ENCODE results near the gene UBLCP1. TPM values are rescaled to one million over a fixed set of nuclear protein-coding genes. Genes with fewer than 3 reads are reported as not detected.

Gene UBLCP1
- total and polyA plus RNA-seq, 3 donors from 2014 or later, result 29.6 to 39.1 (median 31.2) TPM

- Histone ChIP-seq H3K4me3 (no peak overlapping the region), H3K9me3 (no peaks in the 10 kb centered on the region), H3K36me3 (ENCODE audit: low read depth, missing control alignments) (no peaks in the 10 kb centered on the region), H3K27ac (no peak overlapping the region), H3K4me1 (no peaks in the 10 kb centered on the region), H3K27me3 (no peaks in the 10 kb centered on the region)
- intact Hi-C loops (cut with DNase I; ENCODE audit: low total_unique reads), result no loop called here
- no peak for TF ChIP-seq POLR2A (IDR thresholded peaks at IDR 0.05)
- TF ChIP-seq, protein P1, sequence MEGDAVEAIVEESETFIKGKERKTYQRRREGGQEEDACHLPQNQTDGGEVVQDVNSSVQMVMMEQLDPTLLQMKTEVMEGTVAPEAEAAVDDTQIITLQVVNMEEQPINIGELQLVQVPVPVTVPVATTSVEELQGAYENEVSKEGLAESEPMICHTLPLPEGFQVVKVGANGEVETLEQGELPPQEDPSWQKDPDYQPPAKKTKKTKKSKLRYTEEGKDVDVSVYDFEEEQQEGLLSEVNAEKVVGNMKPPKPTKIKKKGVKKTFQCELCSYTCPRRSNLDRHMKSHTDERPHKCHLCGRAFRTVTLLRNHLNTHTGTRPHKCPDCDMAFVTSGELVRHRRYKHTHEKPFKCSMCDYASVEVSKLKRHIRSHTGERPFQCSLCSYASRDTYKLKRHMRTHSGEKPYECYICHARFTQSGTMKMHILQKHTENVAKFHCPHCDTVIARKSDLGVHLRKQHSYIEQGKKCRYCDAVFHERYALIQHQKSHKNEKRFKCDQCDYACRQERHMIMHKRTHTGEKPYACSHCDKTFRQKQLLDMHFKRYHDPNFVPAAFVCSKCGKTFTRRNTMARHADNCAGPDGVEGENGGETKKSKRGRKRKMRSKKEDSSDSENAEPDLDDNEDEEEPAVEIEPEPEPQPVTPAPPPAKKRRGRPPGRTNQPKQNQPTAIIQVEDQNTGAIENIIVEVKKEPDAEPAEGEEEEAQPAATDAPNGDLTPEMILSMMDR (IDR thresholded peaks at IDR 0.05), result no peak
- no peak for DNase-seq
Observed at GRCh38 chr5:159244890-159245289, 18.2 kb upstream of the UBLCP1 start.

DNA sequence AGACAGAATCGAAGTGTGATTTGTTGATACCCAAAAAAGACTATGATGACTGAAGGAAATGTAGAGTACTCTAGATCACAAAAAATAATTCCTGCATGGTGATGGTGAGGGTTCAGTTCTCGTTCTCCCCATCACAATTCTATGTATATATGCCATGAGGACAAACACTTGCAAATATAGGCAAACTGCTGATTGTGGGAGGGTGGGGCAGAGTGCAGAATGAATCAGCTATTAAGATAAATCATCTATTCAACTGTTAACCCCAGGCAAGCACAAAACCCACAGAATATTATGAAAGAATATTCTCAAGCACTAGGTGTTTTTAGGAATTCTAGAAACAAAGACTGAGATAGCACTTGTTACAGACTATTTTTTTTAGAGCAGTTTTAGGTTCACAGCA is 13.9 kb upstream of the UBLCP1 start:
- Histone ChIP-seq H3K4me1 (no peaks in the 10 kb centered on the region), H3K36me3 (ENCODE audit: low read depth, missing control alignments) (no peaks in the 10 kb centered on the region), H3K9me3 (no peaks in the 10 kb centered on the region), H3K27me3 (no peaks in the 10 kb centered on the region), H3K4me3 (no peak overlapping the region), H3K27ac (no peak overlapping the region)
- no peak for DNase-seq
- intact Hi-C loops (cut with DNase I; ENCODE audit: low total_unique reads), result no loop called here
- TF ChIP-seq POLR2A (IDR thresholded peaks at IDR 0.05), result no peak
- TF ChIP-seq, protein P1 (IDR thresholded peaks at IDR 0.05), result no peak
- WGBS, 2 donors, result 78 to 92% methylated on average over 2 of the region's 2 CpGs

GRCh38 chr5:159252195-159252594 is 10.9 kb upstream of the UBLCP1 start:
- no peaks in the 10 kb centered on the region for H3K4me1 ChIP-seq
- no peak overlapping the region for H3K4me3 ChIP-seq
- TF ChIP-seq POLR2A (IDR thresholded peaks at IDR 0.05), result no peak
- DNase-seq, result no peak
- no peaks in the 10 kb centered on the region for H3K27me3 ChIP-seq
- H3K9me3 ChIP-seq, result no peaks in the 10 kb centered on the region
- WGBS, 2 donors, result 88 to 94% methylated on average over 1 of the region's 1 CpG
- no peak overlapping the region for H3K27ac ChIP-seq
- intact Hi-C loops (cut with DNase I; ENCODE audit: low total_unique reads), result no loop called here
- no peaks in the 10 kb centered on the region for H3K36me3 ChIP-seq (ENCODE audit: low read depth, missing control alignments)

- DNase-seq, result no peak
- intact Hi-C loops (cut with DNase I; ENCODE audit: low total_unique reads), result no loop called here
- H3K36me3 ChIP-seq (ENCODE audit: low read depth, missing control alignments), result no peaks in the 10 kb centered on the region
- TF ChIP-seq, protein P1 (IDR thresholded peaks at IDR 0.05), result no peak
- TF ChIP-seq POLR2A (IDR thresholded peaks at IDR 0.05), result no peak
- no peak overlapping the region for H3K27ac ChIP-seq
- H3K4me1 ChIP-seq, result no peaks in the 10 kb centered on the region
- H3K27me3 ChIP-seq, result no peaks in the 10 kb centered on the region
- no peaks in the 10 kb centered on the region for H3K9me3 ChIP-seq
- H3K4me3 ChIP-seq, result no peak overlapping the region
Observed at GRCh38 chr5:159257007-159257406, 6.1 kb upstream of the UBLCP1 start.

DNA sequence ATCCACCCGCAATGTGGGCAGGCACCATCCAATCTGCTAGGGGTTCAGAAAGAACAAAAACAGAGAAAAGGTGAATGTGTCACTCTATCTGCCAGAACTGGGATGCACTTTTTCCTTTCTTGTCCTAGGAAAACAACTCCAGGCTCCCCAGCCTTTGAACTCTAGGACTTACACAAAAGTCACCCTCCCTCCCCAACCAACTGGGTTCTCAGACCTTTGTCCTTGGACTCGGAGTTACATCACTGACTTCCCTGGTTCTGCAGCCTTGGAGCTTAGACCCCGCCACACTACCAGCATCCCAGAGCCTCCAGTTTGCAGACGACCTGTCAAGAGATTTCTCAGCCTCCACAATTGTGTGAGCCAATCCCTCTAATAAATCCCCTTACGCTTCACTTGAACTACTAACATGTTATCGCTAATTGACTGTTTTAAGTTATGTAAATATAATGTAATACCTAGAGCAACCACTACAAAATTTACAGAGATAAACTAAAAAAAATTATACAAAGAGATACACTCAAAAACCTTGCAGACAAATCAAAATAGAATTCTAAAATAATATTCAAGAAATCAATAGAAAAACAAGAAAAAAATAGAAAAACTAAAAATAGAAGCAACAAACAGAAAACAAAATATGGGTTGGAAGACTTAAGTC is 5.3 kb upstream of the UBLCP1 start:
- Histone ChIP-seq H3K4me3 (no peak overlapping the region), H3K36me3 (ENCODE audit: low read depth, missing control alignments) (no peaks in the 10 kb centered on the region), H3K9me3 (no peaks in the 10 kb centered on the region), H3K4me1 (no peaks in the 10 kb centered on the region), H3K27me3 (no peaks in the 10 kb centered on the region), H3K27ac (no peak overlapping the region)
- TF ChIP-seq, protein P1 (IDR thresholded peaks at IDR 0.05), result peak in 1 of 3 experiments; percentile 49
- no peak for TF ChIP-seq POLR2A (IDR thresholded peaks at IDR 0.05)
- no peak for DNase-seq
- intact Hi-C loops (cut with DNase I; ENCODE audit: low total_unique reads), result no loop called here
- 77 to 81% methylated on average over 6 of the region's 6 CpGs for WGBS, 2 donors

All from testis (tissue), 3 donors.